ENCODE measurements around the gene UBE2I.
"Not testable (repeated sequence)": the region's sequence is repeated elsewhere in the genome, so short reads cannot be mapped to it uniquely, and the experiment has no call there.

UBE2I gene

DNA sequence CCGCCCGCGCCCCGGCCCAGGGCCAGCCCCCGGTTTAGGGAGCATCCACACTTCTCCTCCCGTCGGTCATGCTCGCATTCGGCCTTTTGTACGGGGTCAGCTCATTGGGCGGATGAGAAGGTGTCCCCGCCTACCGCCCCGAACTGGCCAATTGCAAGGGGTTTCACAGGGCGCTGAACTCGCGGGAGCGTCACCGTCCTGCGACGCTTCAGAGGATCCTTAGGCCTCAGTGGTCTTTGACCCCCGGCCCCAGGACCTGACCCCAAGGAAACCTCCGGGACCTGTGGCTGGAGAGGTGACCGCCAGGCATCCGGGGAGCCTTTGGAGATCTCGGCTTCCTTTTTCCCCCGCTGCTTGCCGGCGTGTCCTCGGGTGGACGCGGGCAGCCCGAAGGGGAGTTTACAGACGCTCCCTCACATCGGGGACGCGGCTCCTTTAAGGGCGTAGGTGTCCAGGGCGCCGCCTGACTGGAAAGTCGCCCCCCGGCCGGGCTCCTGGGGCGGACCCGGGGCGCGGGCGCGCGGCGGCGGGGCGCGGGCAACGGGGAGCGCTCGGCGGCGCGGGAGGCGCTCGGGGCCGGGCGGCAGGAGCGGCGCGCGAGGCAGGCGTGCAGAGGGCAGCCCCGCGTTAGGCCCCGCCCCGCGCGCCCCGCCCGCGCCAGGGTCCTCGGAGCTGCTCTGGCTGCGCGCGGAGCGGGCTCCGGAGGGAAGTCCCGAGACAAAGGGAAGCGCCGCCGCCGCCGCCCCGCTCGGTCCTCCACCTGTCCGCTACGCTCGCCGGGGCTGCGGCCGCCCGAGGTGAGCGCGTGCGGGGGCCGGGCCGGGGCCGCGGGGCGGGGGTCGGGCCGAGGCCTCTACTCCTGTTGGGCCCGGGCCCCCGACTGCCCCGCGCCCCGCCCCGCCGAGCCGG is at the start of gene UBE2I:
UBE2I (plus strand) TSS at position 660 of the 909 bp plus-strand sequence. CDS start 4,395 bp downstream, outside the sequence.
- peak; percentile 93 to 99 (median 98) for DNase-seq

GRCh38 chr16:1259760-1260068 is 49.7 kb upstream of the UBE2I start:
- no peak for DNase-seq

DNA sequence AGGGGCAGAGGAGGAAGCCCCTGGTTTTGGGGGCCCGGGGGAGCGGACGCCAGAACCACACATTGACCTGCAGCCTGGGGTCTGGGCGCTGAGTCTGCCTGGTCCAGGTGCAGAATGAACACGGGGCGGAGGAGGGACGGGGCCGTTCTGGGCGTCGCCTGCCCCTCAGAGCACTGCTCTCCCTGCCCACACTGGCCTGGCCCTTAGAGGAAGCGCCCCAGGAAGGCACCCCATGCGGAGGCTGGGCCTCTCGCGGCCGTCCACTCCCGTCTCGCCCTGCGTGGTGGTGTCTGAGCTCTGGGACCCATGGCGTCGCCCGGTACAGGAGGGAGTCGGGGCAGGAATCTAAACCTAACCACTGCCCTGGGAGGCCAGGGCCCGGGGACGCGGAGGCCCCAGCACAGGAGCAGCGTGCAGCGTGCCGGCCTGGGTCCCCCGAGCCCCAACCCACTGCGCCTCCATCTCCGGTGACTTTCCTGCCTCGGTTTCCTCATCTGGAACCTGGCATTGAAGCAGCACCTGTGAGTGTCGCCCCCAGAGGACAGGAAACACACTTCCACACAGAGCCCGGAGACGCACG is 49.2 kb upstream of the UBE2I start:
- DNase-seq = no peak

DNA sequence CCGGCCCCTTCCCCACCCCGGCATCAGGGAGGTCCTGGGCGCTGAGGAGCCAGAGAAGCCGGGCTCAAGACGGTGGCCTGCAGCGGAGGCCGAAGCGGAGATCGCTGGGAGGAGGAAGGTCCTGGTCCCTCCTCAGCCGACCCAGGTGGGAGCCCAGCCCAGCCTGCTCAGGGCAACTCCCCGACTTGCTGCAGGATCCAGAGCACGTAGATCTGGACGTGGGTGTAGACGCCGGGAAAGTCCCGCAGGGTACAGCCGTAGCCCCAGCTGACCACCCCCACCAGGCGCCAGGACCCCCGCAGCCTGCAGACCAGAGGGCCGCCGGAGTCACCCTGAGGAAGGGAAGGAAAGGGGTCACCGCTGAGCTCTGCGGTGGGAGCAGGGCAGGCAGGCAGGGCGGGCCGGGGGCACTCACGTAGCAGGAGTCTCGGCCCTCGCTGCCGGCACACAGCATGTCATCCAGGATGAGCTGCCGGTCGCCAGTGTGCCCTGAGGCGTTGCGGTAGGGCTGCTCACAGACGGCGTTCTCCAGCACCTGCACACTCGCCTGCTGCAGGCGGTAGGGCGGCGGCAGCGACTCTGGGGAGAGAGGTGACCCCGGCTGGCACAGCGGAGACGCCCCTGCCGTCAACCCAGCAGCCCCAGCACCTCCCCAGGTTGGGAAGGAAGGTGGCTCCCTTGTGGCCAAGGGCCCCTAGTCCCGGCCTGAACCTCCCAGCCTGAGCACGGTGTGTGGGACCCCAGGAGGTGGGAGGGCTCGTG is 48.1 kb upstream of the UBE2I start:
- DNase-seq = no peak

GRCh38 chr16:1262210-1262845 is 47.1 kb upstream of the UBE2I start:
- no peak for DNase-seq

DNA sequence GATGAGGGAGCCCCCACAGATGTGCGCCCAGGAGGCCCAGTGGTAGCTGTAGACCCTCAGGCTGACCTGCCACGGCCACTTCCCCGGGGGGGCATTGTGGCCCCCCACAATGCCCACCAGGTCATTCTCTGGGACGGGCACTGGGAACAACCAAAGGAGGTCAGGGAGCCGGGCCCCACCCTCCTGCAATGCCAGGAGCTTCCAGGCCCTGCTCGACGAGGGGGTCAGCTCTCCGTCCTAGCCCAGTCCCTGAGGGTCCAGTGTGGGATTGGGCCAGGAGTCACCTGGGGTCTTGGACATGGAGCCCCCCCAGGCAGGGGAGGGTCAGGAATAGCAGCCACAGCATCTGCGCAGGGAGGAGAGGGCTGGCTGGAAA is 46.6 kb upstream of the UBE2I start:
- DNase-seq = no peak

DNA sequence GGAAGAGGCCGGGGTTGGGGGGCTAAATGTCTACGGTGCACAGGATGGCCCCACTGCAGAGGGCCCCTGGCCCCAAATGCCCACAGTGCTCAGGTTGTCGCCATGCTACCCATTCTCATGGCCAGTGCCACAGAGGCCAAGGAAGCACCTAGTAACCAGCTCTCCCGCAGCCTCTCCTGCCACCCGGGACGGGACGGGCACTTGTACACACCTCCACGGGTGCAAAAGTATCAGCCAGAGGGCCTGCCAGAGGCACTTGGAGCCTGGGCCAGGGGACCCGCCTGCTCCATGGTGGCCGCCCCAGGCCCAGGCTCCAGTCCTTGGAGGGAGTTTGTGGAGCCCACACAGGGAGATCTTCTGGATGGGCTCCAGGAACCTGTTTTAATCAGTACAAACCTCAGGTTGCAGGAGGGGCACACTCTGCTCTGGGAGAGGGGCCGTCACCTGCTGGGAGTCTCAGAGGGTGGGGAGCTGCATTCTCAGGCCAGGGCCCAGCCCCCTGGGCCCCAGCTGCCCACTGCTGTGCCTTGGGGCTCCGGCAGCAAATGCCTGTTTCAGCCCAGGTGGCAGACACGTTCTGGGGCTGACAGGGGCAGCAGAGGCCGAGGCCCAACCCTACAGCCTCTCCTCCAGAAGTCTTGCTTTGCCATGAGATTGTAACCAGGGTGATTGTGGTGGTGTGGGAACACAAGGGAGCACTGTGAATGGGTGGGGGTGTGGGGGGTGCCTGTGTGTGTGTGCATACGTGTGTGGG is 45.7 kb upstream of the UBE2I start:
- DNase-seq = no peak

- no peak for DNase-seq
Observed at GRCh38 chr16:1264345-1265089, 44.9 kb upstream of the UBE2I start.

- no peak for DNase-seq
Observed at GRCh38 chr16:1265090-1265630, 44.3 kb upstream of the UBE2I start.

GRCh38 chr16:1265826-1266225 is 43.6 kb upstream of the UBE2I start:
- DNase-seq = no peak

DNA sequence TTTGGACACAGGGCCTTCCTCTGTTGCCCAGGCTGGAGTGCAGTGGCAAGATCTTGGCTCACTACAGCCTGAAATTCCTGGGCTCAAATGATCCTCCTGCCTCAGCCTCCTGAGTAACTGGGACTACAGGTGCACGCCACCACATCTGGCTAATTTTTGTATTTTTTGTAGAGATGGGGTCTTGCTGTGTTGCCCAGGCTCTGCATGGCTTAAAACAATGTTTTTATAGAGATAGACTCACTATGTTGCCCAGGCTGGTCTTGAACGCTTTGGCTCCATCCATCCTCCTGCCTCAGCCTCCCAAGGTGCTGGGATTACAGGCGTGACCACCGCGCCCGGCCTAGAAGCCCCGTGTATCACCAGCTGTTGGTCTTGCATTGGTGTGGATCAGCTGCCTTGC is 40.0 kb upstream of the UBE2I start:
- DNase-seq = not testable (repeated sequence)

DNA sequence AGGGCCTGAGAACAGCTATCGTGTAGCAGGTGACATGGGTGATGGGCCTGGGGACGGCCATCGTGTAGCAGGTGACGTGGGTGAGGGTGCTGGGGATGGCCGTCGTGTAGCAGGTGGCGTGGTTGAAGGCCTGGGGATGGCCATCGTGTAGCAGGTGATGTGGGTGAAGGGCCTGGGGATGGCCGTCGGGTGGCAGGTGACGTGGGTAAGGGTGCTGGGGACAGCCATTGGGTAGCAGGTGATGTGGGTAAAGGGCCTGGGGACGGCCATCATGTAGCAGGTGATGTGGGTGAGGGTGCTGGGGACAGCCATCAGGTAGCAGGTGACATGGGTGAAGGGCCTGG is 38.1 kb upstream of the UBE2I start:
- no peak for DNase-seq

- not testable (repeated sequence) for DNase-seq
Observed at GRCh38 chr16:1271724-1272413, 37.6 kb upstream of the UBE2I start.

DNA sequence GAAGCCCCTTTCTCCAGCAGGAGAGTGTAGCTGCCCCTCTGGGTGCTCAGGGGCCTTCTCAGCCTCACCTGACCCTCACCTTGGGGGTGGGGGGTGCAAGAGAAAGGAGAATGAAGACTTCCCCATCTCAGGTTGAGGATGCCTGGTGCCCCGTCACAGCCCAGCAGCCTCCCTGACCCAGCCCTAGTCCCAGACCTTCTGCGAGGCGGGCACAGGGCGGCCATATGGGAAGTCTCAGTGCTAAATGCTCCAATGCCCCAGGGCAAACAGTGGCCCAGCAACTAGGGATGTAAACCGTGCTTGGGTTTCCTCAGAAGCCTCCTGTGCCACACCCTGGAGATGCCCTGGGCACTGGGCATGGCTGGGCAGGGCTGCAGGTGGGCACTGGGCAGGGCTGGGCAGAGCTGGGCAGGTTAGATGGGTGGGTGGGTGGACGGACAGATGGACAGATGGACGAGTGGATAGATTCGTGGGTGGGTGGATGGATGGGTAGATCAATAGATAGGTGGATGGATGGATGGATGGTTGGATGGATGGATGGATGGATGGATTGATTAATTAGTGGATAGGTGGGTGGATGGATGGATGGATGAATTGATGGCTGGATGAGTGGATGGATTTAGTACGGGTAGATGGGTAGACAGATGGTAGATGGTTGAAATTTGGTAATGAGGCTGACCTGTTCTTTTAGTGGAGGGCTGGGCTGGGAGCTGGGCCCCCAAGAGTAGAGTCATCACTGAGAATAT is 36.8 kb upstream of the UBE2I start:
- DNase-seq = no peak

DNA sequence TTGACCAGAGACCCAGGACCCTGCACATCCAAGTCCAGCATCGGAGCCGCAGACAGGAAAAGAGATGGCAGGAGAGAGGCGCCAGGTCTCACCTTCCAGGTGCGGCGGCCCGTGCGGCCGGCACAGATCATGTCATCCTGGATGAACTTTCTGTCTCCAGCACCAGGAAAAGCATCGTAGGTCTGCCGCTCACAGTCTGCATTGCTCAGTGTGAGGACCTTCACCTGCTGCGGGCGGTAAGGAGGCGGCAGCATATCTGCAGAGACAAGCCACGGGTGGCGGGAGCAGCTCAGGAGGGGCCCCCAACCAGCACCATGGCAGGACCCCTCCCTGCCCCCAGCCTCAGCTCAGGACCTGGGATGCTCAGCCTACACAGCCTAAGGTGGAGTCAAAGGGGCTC is 35.6 kb upstream of the UBE2I start:
- no peak for DNase-seq

DNA sequence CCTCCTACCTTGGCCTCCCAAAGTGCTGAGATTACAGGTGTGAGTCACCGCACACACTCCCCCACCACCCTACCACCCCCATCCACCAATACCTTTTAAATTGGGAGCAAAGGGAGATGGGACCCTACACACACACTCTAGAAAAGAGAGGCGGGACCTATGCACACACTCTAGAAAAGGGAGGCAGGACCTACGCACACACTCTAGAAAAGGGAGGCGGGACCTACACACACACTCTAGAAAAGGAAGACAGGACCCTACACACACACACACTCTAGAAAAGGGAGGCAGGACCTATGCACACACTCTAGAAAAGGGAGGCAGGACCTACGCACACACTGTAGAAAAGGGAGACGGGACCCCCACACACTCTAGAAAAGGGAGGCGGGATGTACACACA is 34.7 kb upstream of the UBE2I start:
- no peak for DNase-seq

- no peak for DNase-seq
Observed at GRCh38 chr16:1275791-1276579, 33.5 kb upstream of the UBE2I start.

GRCh38 chr16:1276580-1276878 is 32.9 kb upstream of the UBE2I start:
- no peak for DNase-seq

- no peak for DNase-seq
Observed at GRCh38 chr16:1277151-1277598, 32.3 kb upstream of the UBE2I start.

Measured in stimulated activated naive CD4-positive, alpha-beta T cell (primary cell).